A549 treated with CpdA at 1 μM for 4 hours (cell line): ENCODE results near the gene RAB29. TPM values are rescaled to one million over a fixed set of nuclear protein-coding genes. Genes with fewer than 3 reads are reported as not detected.

Source experiments
- total RNA-seq: library from RNA; stranded (reverse); fragments of 200-300 nt; extraction: Qiagen RNA extraction; gene quantifications from 5 replicates; pipeline ENCODE4 v1.2.3, GENCODE V29; 2022; ENCODE audit warnings: low read depth

Gene RAB29, protein sequence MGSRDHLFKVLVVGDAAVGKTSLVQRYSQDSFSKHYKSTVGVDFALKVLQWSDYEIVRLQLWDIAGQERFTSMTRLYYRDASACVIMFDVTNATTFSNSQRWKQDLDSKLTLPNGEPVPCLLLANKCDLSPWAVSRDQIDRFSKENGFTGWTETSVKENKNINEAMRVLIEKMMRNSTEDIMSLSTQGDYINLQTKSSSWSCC
- total RNA-seq = 12.2 to 14.4 TPM (median 13.3 TPM) in 5 replicates

DNA sequence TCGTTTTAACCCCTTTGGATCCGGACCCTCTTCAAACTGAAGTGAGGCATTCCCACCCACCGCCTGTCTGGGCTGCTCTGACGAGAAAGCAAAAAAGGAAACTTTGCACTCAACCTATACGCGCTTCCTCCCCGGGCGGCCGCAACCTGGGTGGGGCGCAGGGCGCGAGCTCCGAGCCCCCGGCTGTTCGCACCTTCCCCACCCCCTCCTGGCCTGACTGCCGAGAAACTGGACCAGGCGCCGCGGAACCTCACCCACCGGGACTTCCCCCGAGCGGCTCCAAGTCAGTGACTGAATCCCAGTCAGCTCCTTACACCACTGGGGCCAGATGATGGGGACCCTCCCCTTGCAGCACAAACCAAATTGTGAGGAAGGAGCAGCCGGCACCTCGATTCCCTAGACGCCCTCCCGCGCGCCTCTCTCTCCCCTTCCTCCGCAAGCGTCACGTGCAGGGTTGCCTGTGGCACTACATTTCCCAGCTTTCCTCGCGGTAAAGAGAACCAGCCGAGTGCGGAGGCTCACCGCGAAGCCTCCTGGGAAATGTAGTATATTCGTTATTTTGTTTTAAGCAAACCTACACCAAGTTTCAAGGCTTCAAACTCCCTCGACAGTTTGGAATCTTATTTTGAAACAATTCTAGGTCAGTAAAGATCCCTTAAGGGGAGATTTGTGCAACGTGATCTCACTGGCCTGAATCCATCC, at the start of gene RAB29:
Gene RAB29 (minus strand): TSS at position 468 of the 702 bp plus-strand sequence. CDS start 526 bp downstream, outside the sequence.

DNA sequence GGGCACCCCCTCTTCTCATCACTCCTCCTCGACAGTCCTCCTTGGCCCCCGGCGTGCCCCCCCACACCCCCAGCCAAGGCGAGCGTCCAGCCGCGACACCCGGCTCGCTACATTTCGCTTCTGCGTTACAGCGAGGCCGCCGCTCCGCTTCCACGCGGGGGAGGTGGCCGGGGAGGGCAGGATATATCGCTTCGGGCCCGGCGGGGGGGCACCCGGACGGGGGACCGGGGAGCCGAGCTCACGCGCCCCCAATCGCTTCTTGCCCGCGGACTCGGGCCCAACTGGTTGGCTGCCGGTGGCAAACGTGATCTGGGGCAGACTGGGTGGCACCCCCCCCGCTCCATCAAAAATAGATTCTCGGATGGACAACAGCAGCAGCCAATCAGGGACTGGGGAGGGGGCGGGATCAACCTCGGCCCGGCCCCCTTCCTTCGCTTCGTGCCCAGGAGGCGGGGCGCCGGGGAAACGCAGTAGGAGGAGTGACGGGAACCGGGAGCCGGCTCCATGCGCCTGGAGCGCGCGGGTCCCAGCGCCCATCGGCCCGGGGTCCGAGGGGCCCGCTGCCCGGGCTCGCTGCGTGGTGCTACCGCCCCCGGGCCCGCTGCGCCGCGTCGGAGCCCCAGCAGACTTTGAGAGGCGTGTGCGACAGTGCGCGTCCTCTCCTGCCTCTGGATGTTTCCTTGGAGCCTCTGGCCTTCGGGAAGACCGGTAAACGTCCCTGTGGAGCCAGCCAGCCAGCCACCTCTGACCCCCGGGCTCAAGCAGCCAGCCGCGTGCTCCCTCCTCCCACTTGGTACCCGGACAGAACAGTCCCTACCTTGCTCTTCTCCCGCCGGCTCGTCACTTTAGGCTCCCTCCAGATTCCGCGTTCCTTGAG, 37.8 kb upstream of the RAB29 start, which contains the start of gene SLC41A1:
Gene SLC41A1 (minus strand): TSS at position 321 of the 877 bp plus-strand sequence. CDS start 2,757 bp downstream, outside the sequence.

GRCh38 chr1:205750138-205751035, 24.9 kb downstream of the RAB29 start, which contains the start of gene NUCKS1:
TSS of gene NUCKS1 (minus strand) at chr1:205750182. CDS start at chr1:205749973, 209 bp downstream.

Other genes starting within 250 kb of the RAB29 start
- gene ELK4, start 143.5 kb downstream of the RAB29 start, total RNA-seq = 6.7 to 8.0 TPM (median 7.7 TPM) in 5 replicates
- 4.9 to 7.3 TPM (median 6.8 TPM) in 5 replicates for gene SLC45A3, start 95.0 kb downstream of the RAB29 start, total RNA-seq
- 90.8 to 172 TPM (median 107 TPM) in 5 replicates for gene NUCKS1, start 25.3 kb downstream of the RAB29 start, total RNA-seq
- gene SLC41A1, start 37.7 kb upstream of the RAB29 start, total RNA-seq = 22.7 to 30.9 TPM (median 24.2 TPM) in 5 replicates
- gene PM20D1, start 74.7 kb upstream of the RAB29 start, total RNA-seq = not detected in 5 replicates
- gene SLC26A9, start 168.0 kb upstream of the RAB29 start, total RNA-seq = 0.06 to 0.09 TPM (median 0.06 TPM) in 4 of 5 replicates, not detected in the other
- gene RAB7B, start 227.9 kb upstream of the RAB29 start, total RNA-seq = 1.2 to 2.3 TPM (median 1.5 TPM) in 5 replicates
- gene CTSE, start 248.4 kb upstream of the RAB29 start, total RNA-seq = not detected in 5 replicates